A673 (cell line): ENCODE results near the gene IFT122.

Experiments
- EZH2 ChIP-seq: fragments of 200-600 bp; sonication (generic); IDR thresholded peaks from 2 replicates; pipeline ENCODE4 v1.6.1; 2017; ENCODE audit warnings: borderline replicate concordance, low read depth, mild to moderate bottlenecking, mixed read lengths, antibody characterized with exemption, low read length; ENCODE audit not compliant: poor library complexity, severe bottlenecking
- TF ChIP-seq, protein P1 (sequence below): fragments of 300-800, 200-600 bp; sonication (generic); conservative IDR thresholded peaks from 2 replicates; pipeline ENCODE4 v1.5.1; 2017; ENCODE audit warnings: low read depth, mild to moderate bottlenecking, antibody characterized with exemption, low read length, moderate library complexity, mixed read lengths

DNA sequence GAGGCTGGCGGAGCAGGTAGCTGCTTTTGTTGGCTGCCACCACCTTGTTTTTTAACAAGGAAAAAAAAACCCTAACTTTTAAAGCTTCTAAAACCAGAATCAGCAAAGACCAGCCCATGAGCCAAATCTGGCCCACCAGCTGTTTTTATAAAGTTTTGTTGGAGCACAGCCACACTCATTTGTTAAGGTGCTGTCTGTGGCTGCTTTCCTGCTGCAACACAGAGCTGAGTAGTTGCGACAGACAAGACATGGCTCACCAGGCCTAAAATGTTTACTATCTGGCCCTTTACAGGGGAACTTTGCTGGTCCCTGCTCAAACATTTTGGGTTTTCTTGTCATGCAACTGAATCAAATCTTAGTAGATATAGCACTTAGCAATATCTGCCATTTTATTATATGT lies 30.5 kb upstream of the IFT122 start:
- TF ChIP-seq EZH2, result no peak
- TF ChIP-seq, protein P1, sequence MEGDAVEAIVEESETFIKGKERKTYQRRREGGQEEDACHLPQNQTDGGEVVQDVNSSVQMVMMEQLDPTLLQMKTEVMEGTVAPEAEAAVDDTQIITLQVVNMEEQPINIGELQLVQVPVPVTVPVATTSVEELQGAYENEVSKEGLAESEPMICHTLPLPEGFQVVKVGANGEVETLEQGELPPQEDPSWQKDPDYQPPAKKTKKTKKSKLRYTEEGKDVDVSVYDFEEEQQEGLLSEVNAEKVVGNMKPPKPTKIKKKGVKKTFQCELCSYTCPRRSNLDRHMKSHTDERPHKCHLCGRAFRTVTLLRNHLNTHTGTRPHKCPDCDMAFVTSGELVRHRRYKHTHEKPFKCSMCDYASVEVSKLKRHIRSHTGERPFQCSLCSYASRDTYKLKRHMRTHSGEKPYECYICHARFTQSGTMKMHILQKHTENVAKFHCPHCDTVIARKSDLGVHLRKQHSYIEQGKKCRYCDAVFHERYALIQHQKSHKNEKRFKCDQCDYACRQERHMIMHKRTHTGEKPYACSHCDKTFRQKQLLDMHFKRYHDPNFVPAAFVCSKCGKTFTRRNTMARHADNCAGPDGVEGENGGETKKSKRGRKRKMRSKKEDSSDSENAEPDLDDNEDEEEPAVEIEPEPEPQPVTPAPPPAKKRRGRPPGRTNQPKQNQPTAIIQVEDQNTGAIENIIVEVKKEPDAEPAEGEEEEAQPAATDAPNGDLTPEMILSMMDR, result no peak
